Esophagus mucosa (tissue), 1 donor: ENCODE data around the gene ADARB1. TPM values are rescaled to one million over a fixed set of nuclear protein-coding genes. Genes with fewer than 3 reads are reported as not detected.

ENCODE experiments used
- ATAC-seq: fragments of 200-7000 bp; cut with Tn5 transposase; one replicate; pipeline ENCODE4 v1.9.1; 2020
- total RNA-seq: library from RNA; stranded (reverse); gene quantifications from one replicate; pipeline ENCODE4 v1.2.4, GENCODE V29; 2023
- donor health status: DM: yes; HTN: yes; CAD: no.

The ADARB1 gene
- total RNA-seq, 1 donor from 2014 or later, result 5.9 TPM

GRCh38 chr21:45039317-45040156 is 34.8 kb upstream of the ADARB1 start:
- ATAC-seq, result no peak

- peak; percentile 13 for ATAC-seq
These were observed 34.1 kb upstream of the ADARB1 start for GRCh38 chr21:45040157-45040711.

- no peak for ATAC-seq
These were observed 33.6 kb upstream of the ADARB1 start for GRCh38 chr21:45040739-45041138.

- ATAC-seq, result peak; percentile 37
These were observed 33.0 kb upstream of the ADARB1 start for GRCh38 chr21:45041351-45041805.

GRCh38 chr21:45041984-45042663 is 32.3 kb upstream of the ADARB1 start:
- ATAC-seq, result no peak

- ATAC-seq, result no peak
These were observed 31.7 kb upstream of the ADARB1 start for GRCh38 chr21:45042664-45043161.

- no peak for ATAC-seq
These were observed 30.8 kb upstream of the ADARB1 start for GRCh38 chr21:45043541-45044020.

- ATAC-seq, result no peak
These were observed 28.9 kb upstream of the ADARB1 start for GRCh38 chr21:45045481-45045880.

GRCh38 chr21:45047257-45047656 is 27.1 kb upstream of the ADARB1 start:
- no peak for ATAC-seq

- no peak for ATAC-seq
These were observed 26.2 kb upstream of the ADARB1 start for GRCh38 chr21:45048026-45048698.

- no peak for ATAC-seq
These were observed 25.4 kb upstream of the ADARB1 start for GRCh38 chr21:45048968-45049367.

- ATAC-seq, result no peak
These were observed 24.6 kb upstream of the ADARB1 start for GRCh38 chr21:45049714-45050344.

GRCh38 chr21:45050345-45050796 is 24.0 kb upstream of the ADARB1 start:
- ATAC-seq, result no peak

- no peak for ATAC-seq
These were observed 23.4 kb upstream of the ADARB1 start for GRCh38 chr21:45050797-45051489.

GRCh38 chr21:45051580-45052434 is 22.6 kb upstream of the ADARB1 start:
- ATAC-seq, result no peak

GRCh38 chr21:45052960-45053359 is 21.4 kb upstream of the ADARB1 start:
- no peak for ATAC-seq

- no peak for ATAC-seq
These were observed 20.7 kb upstream of the ADARB1 start for GRCh38 chr21:45053561-45054226.

- no peak for ATAC-seq
These were observed 20.0 kb upstream of the ADARB1 start for GRCh38 chr21:45054227-45054926.
